GM21381 (cell line): ENCODE measurements around the gene DNAL4.
"Not testable (repeated sequence)": the region's sequence is repeated elsewhere in the genome, so short reads cannot be mapped to it uniquely, and the experiment has no call there.

Experiments used
- ATAC-seq: cut with Tn5 transposase; IDR thresholded peaks from one replicate; pipeline ENCODE4 v1.9.1; 2021; ENCODE audit warnings: mild to moderate bottlenecking, moderate library complexity; ENCODE audit not compliant: unreplicated experiment

The DNAL4 gene

GRCh38 chr22:38828191-38828590 is 34.2 kb upstream of the DNAL4 start:
- ATAC-seq, result no peak

- no peak for ATAC-seq
Measured at GRCh38 chr22:38827510-38827909, 33.6 kb upstream of the DNAL4 start.

- ATAC-seq, result no peak
Measured at GRCh38 chr22:38826801-38827200, 32.9 kb upstream of the DNAL4 start.

GRCh38 chr22:38826386-38826785 is 32.4 kb upstream of the DNAL4 start:
- ATAC-seq, result no peak

GRCh38 chr22:38824585-38824984 is 30.6 kb upstream of the DNAL4 start:
- no peak for ATAC-seq

- ATAC-seq, result no peak
Measured at GRCh38 chr22:38823637-38824036, 29.7 kb upstream of the DNAL4 start.

- ATAC-seq, result no peak
Measured at GRCh38 chr22:38823076-38823475, 29.1 kb upstream of the DNAL4 start.

- no peak for ATAC-seq
Measured at GRCh38 chr22:38820020-38820419, 26.1 kb upstream of the DNAL4 start.

GRCh38 chr22:38819387-38819940 is 25.5 kb upstream of the DNAL4 start:
- ATAC-seq, result no peak

GRCh38 chr22:38817196-38817595 is 23.3 kb upstream of the DNAL4 start:
- no peak for ATAC-seq

- ATAC-seq, result no peak
Measured at GRCh38 chr22:38815842-38816241, 21.9 kb upstream of the DNAL4 start.

GRCh38 chr22:38811241-38811640 is 17.3 kb upstream of the DNAL4 start:
- ATAC-seq, result no peak

- ATAC-seq, result not testable (repeated sequence)
Measured at GRCh38 chr22:38805041-38805593, 11.2 kb upstream of the DNAL4 start.

- no peak for ATAC-seq
Measured at GRCh38 chr22:38802671-38803121, 8.8 kb upstream of the DNAL4 start.

GRCh38 chr22:38799265-38800002 is 5.5 kb upstream of the DNAL4 start:
- no peak for ATAC-seq

GRCh38 chr22:38798496-38798895 is 4.6 kb upstream of the DNAL4 start:
- ATAC-seq, result no peak

GRCh38 chr22:38796262-38796957 is 2.5 kb upstream of the DNAL4 start:
- no peak for ATAC-seq

GRCh38 chr22:38795569-38795968 is 1.6 kb upstream of the DNAL4 start:
- no peak for ATAC-seq

- no peak for ATAC-seq
Measured at GRCh38 chr22:38793317-38793716, 626 bp downstream of the DNAL4 start.

GRCh38 chr22:38792833-38793232 is 1.1 kb downstream of the DNAL4 start:
- ATAC-seq, result no peak

- no peak for ATAC-seq
Measured at GRCh38 chr22:38789606-38790005, 4.3 kb downstream of the DNAL4 start.

GRCh38 chr22:38788846-38789245 is 5.1 kb downstream of the DNAL4 start:
- no peak for ATAC-seq
